PC-3 (cell line): ENCODE measurements around the gene NXPH4. TPM values are rescaled to one million over a fixed set of nuclear protein-coding genes. Genes with fewer than 3 reads are reported as not detected.

ENCODE experiments used
- ATAC-seq: fragments of 200-7000 bp; cut with Tn5 transposase; 2 replicates; pipeline ENCODE4 v1.9.1; 2020; ENCODE audit warnings: mild to moderate bottlenecking, moderate library complexity
- BruUV-seq: library from RNA; stranded (reverse); fragments of 400-500 nt; replicated peaks from 2 replicates; lab custom pipeline; 2021; lab: Mats Ljungman, UMichigan
- CTCF ChIA-PET: fragments of 300-600 bp; sonication (Branson Sonifier 250); formaldehyde crosslinking; loops from one replicate; lab custom pipeline; 2022; ENCODE audit warnings: antibody characterized with exemption; lab: Charles Lee
- POLR2A ChIA-PET: fragments of 300-600 bp; sonication (Branson Sonifier 250); formaldehyde crosslinking; loops from one replicate; lab custom pipeline; 2022; ENCODE audit warnings: antibody characterized with exemption; ENCODE audit not compliant: unreplicated experiment; lab: Charles Lee
- DNase-seq: peaks from one replicate; pipeline ENCODE4 v3.0.0-alpha.2; 2015
- H2AFZ ChIP-seq: fragments of 300-600 bp; sonication (generic); 2 replicates; pipeline ENCODE4 v1.6.0; 2016; ENCODE audit warnings: antibody characterized with exemption, low read length
- H3F3A ChIP-seq: fragments of 300-600 bp; sonication (generic); one replicate; pipeline ENCODE4 v1.6.0; 2017; ENCODE audit warnings: antibody characterized with exemption, low read length, control low read depth, mild to moderate bottlenecking; ENCODE audit not compliant: unreplicated experiment
- H3K27ac ChIP-seq: fragments of 300-600 bp; sonication (generic); 2 replicates; pipeline ENCODE4 v1.5.1; 2016; ENCODE audit warnings: mild to moderate bottlenecking, low read length
- H3K27me3 ChIP-seq: fragments of 300-600 bp; sonication (generic); 2 replicates; pipeline ENCODE4 v1.6.1; 2016; ENCODE audit warnings: low read length, mixed read lengths
- H3K36me3 ChIP-seq: fragments of 300-600 bp; sonication (generic); 2 replicates; pipeline ENCODE4 v1.6.1; 2016; ENCODE audit warnings: low read depth, mixed run types, low read length, mixed read lengths
- H3K4me1 ChIP-seq: fragments of 300-600 bp; sonication (generic); 2 replicates; pipeline ENCODE4 v1.5.1; 2016; ENCODE audit warnings: low read length; ENCODE audit not compliant: insufficient read depth
- H3K4me2 ChIP-seq: fragments of 300-600 bp; sonication (generic); 2 replicates; pipeline ENCODE4 v1.6.0; 2016; ENCODE audit warnings: low read length
- H3K4me3 ChIP-seq: fragments of 300-600 bp; sonication (generic); 2 replicates; pipeline ENCODE4 v1.5.1; 2016; ENCODE audit warnings: mild to moderate bottlenecking, low read length, mixed read lengths
- H3K79me2 ChIP-seq: fragments of 300-600 bp; sonication (generic); 2 replicates; pipeline ENCODE4 v1.6.1; 2017; ENCODE audit warnings: low read length, mixed read lengths
- H3K9ac ChIP-seq: fragments of 300-600 bp; sonication (generic); 2 replicates; pipeline ENCODE4 v1.6.0; 2016; ENCODE audit warnings: mild to moderate bottlenecking, low read length
- H3K9me2 ChIP-seq: fragments of 300-600 bp; sonication (generic); replicated peaks from 2 replicates; pipeline ENCODE4 v1.6.1; 2016; ENCODE audit warnings: mixed run types, low read length, mixed read lengths
- H3K9me3 ChIP-seq: fragments of 300-600 bp; sonication (generic); 2 replicates; pipeline ENCODE4 v1.6.1; 2016; ENCODE audit warnings: low read length, mixed read lengths
- H4K20me1 ChIP-seq: fragments of 300-600 bp; sonication (generic); 2 replicates; pipeline ENCODE4 v1.6.1; 2016; ENCODE audit warnings: low read length, mixed read lengths
- EZH2 ChIP-seq: fragments of 300-600 bp; sonication (generic); IDR thresholded peaks from one replicate; pipeline ENCODE4 v1.6.1; 2017; ENCODE audit warnings: antibody characterized with exemption, mild to moderate bottlenecking, low read length; ENCODE audit not compliant: unreplicated experiment
- EZH2phosphoT487 ChIP-seq: fragments of 300-600 bp; sonication (generic); IDR thresholded peaks from 2 replicates; pipeline ENCODE4 v1.6.1; 2018; ENCODE audit warnings: mild to moderate bottlenecking, antibody characterized with exemption, low read length, borderline replicate concordance
- intact Hi-C: fragments of 100-400 bp; cut with micrococcal nuclease; formaldehyde crosslinking; loops from 2 replicates; pipeline ENCODE4 v1.9.0; 2023
- total RNA-seq: library from RNA; depleted of rRNA; stranded (reverse); fragments of >200 nt; gene quantifications from 2 replicates; pipeline ENCODE4 v1.2.3, GENCODE V29; 2014
- TF ChIP-seq, protein P1 (sequence below): fragments of 300-600 bp; sonication (generic); conservative IDR thresholded peaks from 2 replicates; pipeline ENCODE4 v1.5.1; 2017; ENCODE audit warnings: antibody characterized with exemption, low read depth, mild to moderate bottlenecking, low read length

The NXPH4 gene
- total RNA-seq, 1 experiment from 2014 or later = 15.1 TPM

DNA sequence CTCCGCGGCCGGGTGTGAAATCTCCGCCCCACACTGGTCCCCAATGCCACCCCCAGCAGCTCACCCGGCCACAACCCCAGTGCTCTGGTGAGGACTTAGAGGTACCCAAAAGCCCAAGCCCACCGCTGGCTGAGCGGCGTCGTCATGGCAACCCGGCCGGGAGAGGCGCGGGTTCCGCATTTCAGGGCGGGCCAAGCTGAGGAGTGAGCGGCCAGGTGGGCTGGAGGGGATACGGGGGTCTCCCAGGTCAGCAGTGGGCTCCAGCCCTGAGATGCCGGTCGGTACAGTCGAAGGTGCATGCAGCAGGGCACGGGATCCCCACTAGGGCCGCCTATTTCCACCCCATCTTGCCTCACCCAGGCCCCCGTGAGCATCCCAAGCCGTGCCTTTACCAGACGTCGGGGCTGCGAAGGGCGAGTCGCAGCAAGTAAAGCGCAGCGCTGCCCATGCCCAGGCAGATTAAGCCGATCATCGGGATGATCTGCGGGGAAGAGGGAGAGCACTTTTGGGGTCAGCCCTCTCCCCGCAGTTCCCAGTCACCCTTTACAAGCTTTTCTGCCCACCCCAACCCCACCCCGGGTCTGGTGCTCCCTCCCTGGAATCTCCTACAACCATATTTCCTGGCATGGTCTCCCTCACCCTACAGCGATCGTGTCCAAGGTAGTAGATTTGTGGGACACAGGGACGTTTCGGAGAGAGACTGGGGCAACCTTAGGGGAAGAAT is 19.8 kb downstream of the NXPH4 start:
- TF ChIP-seq, protein P1, sequence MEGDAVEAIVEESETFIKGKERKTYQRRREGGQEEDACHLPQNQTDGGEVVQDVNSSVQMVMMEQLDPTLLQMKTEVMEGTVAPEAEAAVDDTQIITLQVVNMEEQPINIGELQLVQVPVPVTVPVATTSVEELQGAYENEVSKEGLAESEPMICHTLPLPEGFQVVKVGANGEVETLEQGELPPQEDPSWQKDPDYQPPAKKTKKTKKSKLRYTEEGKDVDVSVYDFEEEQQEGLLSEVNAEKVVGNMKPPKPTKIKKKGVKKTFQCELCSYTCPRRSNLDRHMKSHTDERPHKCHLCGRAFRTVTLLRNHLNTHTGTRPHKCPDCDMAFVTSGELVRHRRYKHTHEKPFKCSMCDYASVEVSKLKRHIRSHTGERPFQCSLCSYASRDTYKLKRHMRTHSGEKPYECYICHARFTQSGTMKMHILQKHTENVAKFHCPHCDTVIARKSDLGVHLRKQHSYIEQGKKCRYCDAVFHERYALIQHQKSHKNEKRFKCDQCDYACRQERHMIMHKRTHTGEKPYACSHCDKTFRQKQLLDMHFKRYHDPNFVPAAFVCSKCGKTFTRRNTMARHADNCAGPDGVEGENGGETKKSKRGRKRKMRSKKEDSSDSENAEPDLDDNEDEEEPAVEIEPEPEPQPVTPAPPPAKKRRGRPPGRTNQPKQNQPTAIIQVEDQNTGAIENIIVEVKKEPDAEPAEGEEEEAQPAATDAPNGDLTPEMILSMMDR = no peak
- no peak for TF ChIP-seq EZH2phosphoT487
- no peak for TF ChIP-seq EZH2
- POLR2A ChIA-PET = no interaction called here
- no TSS peak for BruUV-seq
- Histone ChIP-seq H4K20me1 (no peaks in the 10 kb centered on the region; the same call in 1 of the 2 replicates), H3K36me3 (peaks cover 30% of the 10 kb centered on the region; the same call in 1 of the 2 replicates), H3K4me2 (no peak overlapping the region), H3K9me2 (no peaks in the 10 kb centered on the region), H3K9ac (no peak overlapping the region), H3K79me2 (peaks cover 19% of the 10 kb centered on the region), H3K4me3 (no peak overlapping the region), H3K27ac (no peak overlapping the region), H3K9me3 (no peaks in the 10 kb centered on the region), H3K27me3 (peaks cover 2% of the 10 kb centered on the region), H3K4me1 (peaks cover 27% of the 10 kb centered on the region), H2AFZ (no peak overlapping the region), H3F3A (no peaks in the 10 kb centered on the region)
- ATAC-seq = no peak
- intact Hi-C loops = no loop called here
- CTCF ChIA-PET = interaction anchor here (0.6 kb wide), 1 partner anchor 23 kb away, joined by 15 read pairs; no protein-coding TSS in a partner anchor
- no peak for DNase-seq

DNA sequence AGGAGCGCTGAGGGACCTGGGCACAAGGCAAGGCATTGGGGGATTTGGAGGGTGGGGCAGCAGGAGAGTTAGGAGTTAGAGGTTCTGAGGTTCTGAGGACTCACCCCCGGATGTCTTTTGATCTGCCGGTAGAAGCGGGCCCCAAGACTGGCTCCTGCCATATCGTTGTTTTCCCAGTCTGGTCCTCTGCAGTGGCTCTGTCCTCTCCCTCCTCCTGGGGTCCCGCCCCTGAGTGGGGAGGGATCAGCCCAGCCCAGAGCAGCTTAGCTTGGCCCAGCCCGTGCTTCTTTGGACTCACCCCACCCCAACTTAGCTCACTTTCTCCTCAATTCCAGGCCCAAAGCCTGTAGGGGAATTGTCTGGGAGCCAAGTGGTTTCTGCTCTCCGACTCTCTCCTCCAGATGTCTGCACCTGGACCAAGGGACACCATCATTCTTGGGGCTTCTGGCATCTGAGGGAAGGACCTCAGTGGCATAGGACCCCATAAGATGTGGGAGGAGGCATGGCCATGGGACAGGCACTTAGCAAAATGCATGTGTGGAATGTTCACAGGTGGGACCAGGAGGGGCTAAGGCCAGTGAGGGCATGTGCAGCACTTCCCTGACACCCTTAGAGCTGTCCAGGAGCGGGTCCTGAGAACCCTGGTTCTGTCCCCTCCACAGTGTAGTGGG is 20.5 kb downstream of the NXPH4 start:
- Histone ChIP-seq H3K4me1 (peaks cover 26% of the 10 kb centered on the region), H3K9ac (no peak overlapping the region), H3K36me3 (peaks cover 24% of the 10 kb centered on the region; the same call in 1 of the 2 replicates), H3F3A (no peaks in the 10 kb centered on the region), H3K27me3 (peaks cover 9% of the 10 kb centered on the region), H3K27ac (no peak overlapping the region), H3K9me2 (no peaks in the 10 kb centered on the region), H3K79me2 (peaks cover 12% of the 10 kb centered on the region), H3K4me3 (no peak overlapping the region), H3K4me2 (no peak overlapping the region), H4K20me1 (no peaks in the 10 kb centered on the region), H3K9me3 (no peaks in the 10 kb centered on the region), H2AFZ (no peak overlapping the region)
- no TSS peak for BruUV-seq
- ATAC-seq (no peak; the same call in 1 of the 2 replicates), DNase-seq (no peak)
- POLR2A ChIA-PET = interaction anchor here (0.6 kb wide), 1 partner anchor 162 kb away, joined by 3 read pairs; no protein-coding TSS in a partner anchor
- TF ChIP-seq, protein P1 = no peak
- no peak for TF ChIP-seq EZH2phosphoT487
- TF ChIP-seq EZH2 = no peak
- intact Hi-C loops = no loop called here
- CTCF ChIA-PET = interaction anchor here (0.6 kb wide), 1 partner anchor 23 kb away, joined by 15 read pairs; no protein-coding TSS in a partner anchor
